NCI-H187 (cell line): ENCODE results near the gene ZBTB46.
"Not testable (repeated sequence)": the region's sequence is repeated elsewhere in the genome, so short reads cannot be mapped to it uniquely, and the experiment has no call there.

ENCODE experiments used
- DNase-seq, 2 experiments: peaks; one replicate each; lab custom pipeline; 2025; lab: John Stamatoyannopoulos, UW

The ZBTB46 gene

GRCh38 chr20:63858393-63859165, 27.5 kb upstream of the ZBTB46 start:
- DNase-seq: no peak

GRCh38 chr20:63857764-63858392, 26.8 kb upstream of the ZBTB46 start:
- no peak for DNase-seq

- DNase-seq: no peak
These were observed 25.0 kb upstream of the ZBTB46 start for GRCh38 chr20:63856098-63856511.

- DNase-seq: no peak
These were observed 24.5 kb upstream of the ZBTB46 start for GRCh38 chr20:63855363-63856097.

- no peak for DNase-seq
These were observed 23.8 kb upstream of the ZBTB46 start for GRCh38 chr20:63854766-63855362.

GRCh38 chr20:63854069-63854765, 23.2 kb upstream of the ZBTB46 start:
- DNase-seq: no peak

GRCh38 chr20:63853733-63854068, 22.6 kb upstream of the ZBTB46 start:
- not testable (repeated sequence) for DNase-seq

GRCh38 chr20:63851548-63851943, 20.5 kb upstream of the ZBTB46 start:
- not testable (repeated sequence) for DNase-seq

- no peak for DNase-seq
These were observed 19.9 kb upstream of the ZBTB46 start for GRCh38 chr20:63850689-63851547.

GRCh38 chr20:63848003-63848911, 17.2 kb upstream of the ZBTB46 start:
- DNase-seq: no peak

GRCh38 chr20:63847237-63848002, 16.4 kb upstream of the ZBTB46 start:
- DNase-seq: no peak

- DNase-seq: no peak
These were observed 15.8 kb upstream of the ZBTB46 start for GRCh38 chr20:63846888-63847236.

- no peak for DNase-seq
These were observed 15.2 kb upstream of the ZBTB46 start for GRCh38 chr20:63846128-63846771.

- DNase-seq: no peak
These were observed 13.5 kb upstream of the ZBTB46 start for GRCh38 chr20:63844511-63844991.

- no peak for DNase-seq
These were observed 12.7 kb upstream of the ZBTB46 start for GRCh38 chr20:63843778-63844177.

- DNase-seq: no peak
These were observed 12.2 kb upstream of the ZBTB46 start for GRCh38 chr20:63843222-63843621.

- no peak for DNase-seq
These were observed 11.2 kb upstream of the ZBTB46 start for GRCh38 chr20:63842258-63842657.

- no peak for DNase-seq
These were observed 9.4 kb upstream of the ZBTB46 start for GRCh38 chr20:63840405-63840828.

GRCh38 chr20:63839620-63840019, 8.6 kb upstream of the ZBTB46 start:
- DNase-seq: no peak
